Nephron progenitor cell (in vitro differentiated cells): ENCODE measurements around the gene AHDC1.

Source experiments
- DNase-seq: peaks from one replicate; pipeline ENCODE4 v3.0.0; 2021
- H3K27ac Mint-ChIP-seq: 2 replicates; pipeline ENCODE4 v1.8.0; 2021; ENCODE audit warnings: mild to moderate bottlenecking, moderate library complexity, mixed read lengths
- H3K27me3 Mint-ChIP-seq: 2 replicates; pipeline ENCODE4 v1.8.0; 2021; ENCODE audit warnings: mild to moderate bottlenecking, low read depth, mixed read lengths; ENCODE audit not compliant: poor library complexity
- H3K36me3 Mint-ChIP-seq: 2 replicates; pipeline ENCODE4 v1.8.0; 2021; ENCODE audit warnings: low read depth, mixed read lengths
- H3K4me1 Mint-ChIP-seq: 2 replicates; pipeline ENCODE4 v1.8.0; 2021; ENCODE audit warnings: mixed read lengths
- H3K4me3 Mint-ChIP-seq: 2 replicates; pipeline ENCODE4 v1.8.0; 2021; ENCODE audit warnings: mild to moderate bottlenecking, moderate library complexity, mixed read lengths
- H3K9me3 Mint-ChIP-seq: 2 replicates; pipeline ENCODE4 v1.8.0; 2021; ENCODE audit warnings: mild to moderate bottlenecking, moderate library complexity, mixed read lengths
- CTCF ChIP-seq: fragments of 200-600 bp; sonication (generic); IDR thresholded peaks from 2 replicates; pipeline ENCODE4 v1.5.0; 2021; ENCODE audit warnings: antibody characterized with exemption

The AHDC1 gene

DNA sequence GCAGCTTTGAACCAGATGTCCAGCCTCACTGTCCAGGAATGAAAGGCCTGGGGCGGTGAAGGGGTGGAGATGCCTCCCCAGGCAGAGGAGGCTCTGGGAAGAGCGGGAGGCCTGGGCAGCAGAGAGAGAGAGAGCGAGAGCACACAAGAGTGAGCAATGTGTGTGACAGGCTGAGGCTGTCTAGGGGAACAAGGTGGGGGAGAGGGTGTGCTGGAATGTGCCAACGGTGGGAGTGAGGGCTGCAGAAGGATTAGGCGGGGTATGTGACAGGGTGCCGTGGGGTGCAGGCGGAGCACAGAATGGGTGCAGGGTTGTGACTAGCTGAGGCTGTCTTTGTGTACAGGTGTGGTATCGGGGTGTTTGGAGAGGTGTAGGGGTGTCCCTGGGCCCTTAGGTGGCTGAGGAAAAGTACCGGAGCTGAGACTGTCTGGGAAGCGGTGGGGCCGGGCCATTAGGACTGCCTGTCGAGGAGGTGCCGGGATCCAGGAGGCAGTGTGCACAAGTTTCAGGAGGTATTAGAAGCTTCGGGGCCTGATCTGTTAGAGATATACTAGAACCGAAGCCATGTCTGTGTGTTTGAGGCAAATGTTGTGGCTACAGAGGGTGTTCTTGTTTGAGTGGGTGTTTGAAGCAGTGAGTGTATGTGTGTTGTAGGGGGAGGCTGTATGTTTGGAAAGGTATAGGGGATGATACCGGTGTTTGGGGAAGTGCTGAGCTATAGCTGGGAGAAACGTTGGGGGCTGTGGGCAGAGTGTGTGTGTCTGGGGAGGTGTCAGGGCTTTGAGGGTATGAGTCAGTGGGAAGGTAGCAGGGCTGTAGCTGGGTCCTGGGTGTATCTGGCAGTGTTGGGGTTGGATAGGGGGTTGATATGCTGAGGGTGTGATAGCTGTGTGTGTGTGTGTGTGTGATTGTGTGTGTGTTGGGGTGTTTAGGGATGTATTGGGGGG is 9.1 kb downstream of the AHDC1 start:
- DNase-seq = no peak
- Mint-ChIP-seq H3K9me3 (no peaks in the 10 kb centered on the region), H3K36me3 (no peaks in the 10 kb centered on the region), H3K27me3 (no peaks in the 10 kb centered on the region), H3K4me3 (no peak overlapping the region), H3K4me1 (peaks cover 22% of the 10 kb centered on the region), H3K27ac (no peak overlapping the region)
- TF ChIP-seq CTCF = no peak

DNA sequence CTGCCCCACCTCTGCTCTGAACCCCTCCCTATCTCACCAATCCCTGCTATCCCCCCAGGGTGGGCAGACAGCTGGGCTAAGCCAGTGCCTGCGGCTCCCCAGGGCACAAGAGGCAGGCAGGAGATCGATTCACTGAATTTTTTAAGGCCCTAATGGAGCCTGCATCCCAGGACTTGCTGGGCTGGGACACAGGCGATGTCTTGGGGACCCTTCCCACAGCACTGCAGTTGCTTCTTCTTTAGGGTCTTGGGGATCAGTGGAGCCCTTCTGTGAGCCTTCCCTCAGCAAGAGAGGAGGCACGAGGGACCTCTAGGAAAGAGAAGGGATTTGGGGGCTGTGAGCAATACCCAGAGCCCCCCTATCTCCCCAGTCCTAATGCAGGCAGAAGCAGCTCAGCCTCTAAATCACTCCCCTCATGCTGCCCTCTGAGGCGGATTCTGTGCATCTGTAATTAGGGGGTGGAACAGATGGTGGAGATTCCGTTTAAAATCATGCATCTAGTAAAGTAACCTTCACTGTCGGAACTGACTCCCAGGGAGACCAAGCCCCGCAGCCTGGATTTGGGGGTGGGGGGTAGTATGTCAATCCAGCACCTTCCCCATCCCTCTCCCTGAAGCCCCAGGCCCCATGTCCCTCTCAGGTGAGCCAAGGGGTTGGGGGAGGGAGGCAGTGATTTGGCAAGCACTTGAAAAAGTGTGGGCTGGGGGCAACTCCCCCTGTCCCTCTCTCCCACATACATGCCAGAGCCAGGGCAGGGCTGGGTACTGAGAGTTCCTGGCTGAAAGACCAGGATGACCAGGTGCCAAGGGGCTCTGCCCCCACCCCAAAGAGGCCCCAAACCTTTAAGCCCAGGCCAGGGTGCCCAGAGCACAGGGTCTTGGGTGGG is 10.0 kb downstream of the AHDC1 start:
- no peaks in the 10 kb centered on the region for H3K36me3 Mint-ChIP-seq
- no peaks in the 10 kb centered on the region for H3K9me3 Mint-ChIP-seq
- H3K27ac Mint-ChIP-seq = peak overlapping the region; percentile 81
- no peak overlapping the region for H3K4me3 Mint-ChIP-seq
- peaks cover 22% of the 10 kb centered on the region for H3K4me1 Mint-ChIP-seq
- no peak for DNase-seq
- TF ChIP-seq CTCF = no peak
- H3K27me3 Mint-ChIP-seq = no peaks in the 10 kb centered on the region

GRCh38 chr1:27592931-27593677 is 10.8 kb downstream of the AHDC1 start:
- Mint-ChIP-seq H3K4me3 (peak overlapping the region; percentile 69), H3K27me3 (no peaks in the 10 kb centered on the region), H3K9me3 (no peaks in the 10 kb centered on the region), H3K27ac (peak overlapping the region; percentile 93), H3K4me1 (peaks cover 22% of the 10 kb centered on the region), H3K36me3 (no peaks in the 10 kb centered on the region)
- DNase-seq = peak; percentile 64
- no peak for TF ChIP-seq CTCF

DNA sequence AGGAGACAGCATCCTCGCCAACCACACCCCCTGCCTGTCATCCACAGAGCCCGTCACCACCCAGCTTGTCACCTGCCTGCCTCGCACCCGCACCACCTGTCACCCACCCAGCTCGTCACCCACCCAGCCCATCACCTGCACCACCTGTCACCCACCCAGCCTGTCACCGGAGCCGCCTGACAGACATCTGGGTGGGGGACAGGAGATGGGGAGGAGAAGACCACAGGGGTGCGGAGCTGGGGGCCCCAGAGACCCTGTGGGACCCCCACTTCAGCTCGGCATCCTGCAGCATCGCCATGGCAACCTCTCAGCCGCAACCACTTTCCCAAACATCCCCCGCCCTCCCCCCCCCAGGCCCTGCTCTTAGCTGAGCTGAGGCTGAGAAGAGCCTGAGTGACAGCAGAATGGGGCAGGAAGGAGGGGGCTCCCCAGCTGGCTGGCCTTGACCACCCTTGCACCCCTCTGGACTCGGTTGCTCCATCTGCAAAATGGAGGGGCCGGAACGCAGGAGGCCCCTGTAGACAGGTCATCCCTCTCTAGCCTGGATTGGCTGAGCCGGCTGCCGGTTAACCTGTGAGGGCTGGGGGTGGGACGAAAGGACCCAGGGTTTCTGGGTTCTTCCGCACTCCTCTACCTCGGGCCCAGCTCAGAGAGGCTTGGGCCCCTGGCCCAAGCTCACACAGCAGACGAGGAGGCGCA is 11.6 kb downstream of the AHDC1 start:
- H3K27ac Mint-ChIP-seq = no peak overlapping the region
- peaks cover 22% of the 10 kb centered on the region for H3K4me1 Mint-ChIP-seq
- DNase-seq = peak; percentile 17
- no peaks in the 10 kb centered on the region for H3K9me3 Mint-ChIP-seq
- no peaks in the 10 kb centered on the region for H3K27me3 Mint-ChIP-seq
- H3K36me3 Mint-ChIP-seq = no peaks in the 10 kb centered on the region
- H3K4me3 Mint-ChIP-seq = no peak overlapping the region
- no peak for TF ChIP-seq CTCF

GRCh38 chr1:27591622-27592021 is 12.3 kb downstream of the AHDC1 start:
- Mint-ChIP-seq H3K27me3 (no peaks in the 10 kb centered on the region), H3K9me3 (no peaks in the 10 kb centered on the region), H3K27ac (no peak overlapping the region), H3K4me1 (peaks cover 22% of the 10 kb centered on the region), H3K4me3 (no peak overlapping the region), H3K36me3 (no peaks in the 10 kb centered on the region)
- no peak for TF ChIP-seq CTCF
- DNase-seq = no peak
